ENCODE results near the gene PCNX1.

GRCh38 chr14:70890826-70891659 lies 16.2 kb upstream of the PCNX1 start:
- no peak for TF ChIP-seq CTCF (IDR thresholded peaks at IDR 0.05)
- TF ChIP-seq POLR2A (IDR thresholded peaks at IDR 0.05), result no peak

Measured in adrenal gland (tissue), 5 donors.